Kidney epithelial cell (primary cell): Measurements from ENCODE around the gene KDM6A. TPM values are rescaled to one million over a fixed set of nuclear protein-coding genes. Genes with fewer than 3 reads are reported as not detected.
"Not testable (repeated sequence)": the region's sequence is repeated elsewhere in the genome, so short reads cannot be mapped to it uniquely, and the experiment has no call there.

Experiments
- DNase-seq: peaks from one replicate; pipeline ENCODE4 v3.0.0-alpha.2; 2010; ENCODE audit warnings: low read depth
- H3K27me3 ChIP-seq: 2 replicates; pipeline ENCODE4 v1.6.0; 2011; ENCODE audit warnings: low read length; ENCODE audit not compliant: control insufficient read depth, insufficient read depth
- H3K36me3 ChIP-seq: 2 replicates; pipeline ENCODE4 v1.5.1; 2011; ENCODE audit warnings: low read length; ENCODE audit not compliant: control insufficient read depth, insufficient read depth
- H3K4me3 ChIP-seq: 2 replicates; pipeline ENCODE4 v1.5.1; 2011; ENCODE audit warnings: low read depth, mild to moderate bottlenecking, control low read depth, low read length
- total RNA-seq: library from RNA; depleted of rRNA; stranded (reverse); fragments of >200 nt; gene quantifications from 2 replicates; pipeline ENCODE4 v1.2.3, GENCODE V29; 2015
- TF ChIP-seq, protein P1 (sequence below): IDR thresholded peaks from 2 replicates; pipeline ENCODE4 v1.5.1; 2011; ENCODE audit warnings: mild to moderate bottlenecking, moderate library complexity, low read length, control low read depth, inconsistent platforms; ENCODE audit not compliant: insufficient read depth, poor library complexity, severe bottlenecking

The KDM6A gene
- total RNA-seq = 13.7 and 27.5 TPM in 2 replicates

DNA sequence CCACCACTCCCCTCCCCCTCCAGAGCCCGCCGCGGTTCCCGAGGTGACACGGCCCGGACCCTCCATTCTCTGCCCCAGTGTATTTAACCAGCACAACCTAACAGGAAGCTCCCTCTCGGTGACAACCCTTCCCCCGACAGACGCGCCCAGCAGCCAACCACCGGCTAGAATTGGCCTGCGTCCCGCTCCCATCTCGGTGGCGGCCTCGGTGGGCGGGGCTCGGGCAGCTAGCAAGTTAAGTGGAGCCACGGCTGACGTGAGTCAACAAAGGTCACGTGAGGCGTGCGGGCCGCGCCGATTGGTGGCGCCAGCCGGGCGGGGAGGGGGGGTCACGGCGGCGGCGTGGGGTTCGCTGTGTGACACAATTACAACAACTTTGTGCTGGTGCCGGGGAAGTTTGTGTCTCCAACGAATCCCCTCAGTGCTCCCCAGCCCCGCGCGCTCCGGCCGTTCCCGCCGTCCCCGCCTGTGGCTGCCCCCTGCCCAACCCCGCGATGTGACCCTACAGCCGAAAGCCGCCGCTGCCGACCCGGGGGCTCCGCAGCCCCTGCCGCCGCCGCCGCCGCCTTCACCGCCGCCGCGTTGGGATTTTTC, at the start of gene KDM6A:
Gene KDM6A (plus strand): TSS at position 368 of the 594 bp plus-strand sequence. CDS start 364 bp downstream, outside the sequence.
- H3K36me3 ChIP-seq = no peaks in the 10 kb centered on the region
- TF ChIP-seq, protein P1, sequence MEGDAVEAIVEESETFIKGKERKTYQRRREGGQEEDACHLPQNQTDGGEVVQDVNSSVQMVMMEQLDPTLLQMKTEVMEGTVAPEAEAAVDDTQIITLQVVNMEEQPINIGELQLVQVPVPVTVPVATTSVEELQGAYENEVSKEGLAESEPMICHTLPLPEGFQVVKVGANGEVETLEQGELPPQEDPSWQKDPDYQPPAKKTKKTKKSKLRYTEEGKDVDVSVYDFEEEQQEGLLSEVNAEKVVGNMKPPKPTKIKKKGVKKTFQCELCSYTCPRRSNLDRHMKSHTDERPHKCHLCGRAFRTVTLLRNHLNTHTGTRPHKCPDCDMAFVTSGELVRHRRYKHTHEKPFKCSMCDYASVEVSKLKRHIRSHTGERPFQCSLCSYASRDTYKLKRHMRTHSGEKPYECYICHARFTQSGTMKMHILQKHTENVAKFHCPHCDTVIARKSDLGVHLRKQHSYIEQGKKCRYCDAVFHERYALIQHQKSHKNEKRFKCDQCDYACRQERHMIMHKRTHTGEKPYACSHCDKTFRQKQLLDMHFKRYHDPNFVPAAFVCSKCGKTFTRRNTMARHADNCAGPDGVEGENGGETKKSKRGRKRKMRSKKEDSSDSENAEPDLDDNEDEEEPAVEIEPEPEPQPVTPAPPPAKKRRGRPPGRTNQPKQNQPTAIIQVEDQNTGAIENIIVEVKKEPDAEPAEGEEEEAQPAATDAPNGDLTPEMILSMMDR = no peak
- H3K27me3 ChIP-seq = no peaks in the 10 kb centered on the region
- peak; percentile 89 for DNase-seq
- H3K4me3 ChIP-seq = peak within 1 kb of the TSS; percentile 75

DNA sequence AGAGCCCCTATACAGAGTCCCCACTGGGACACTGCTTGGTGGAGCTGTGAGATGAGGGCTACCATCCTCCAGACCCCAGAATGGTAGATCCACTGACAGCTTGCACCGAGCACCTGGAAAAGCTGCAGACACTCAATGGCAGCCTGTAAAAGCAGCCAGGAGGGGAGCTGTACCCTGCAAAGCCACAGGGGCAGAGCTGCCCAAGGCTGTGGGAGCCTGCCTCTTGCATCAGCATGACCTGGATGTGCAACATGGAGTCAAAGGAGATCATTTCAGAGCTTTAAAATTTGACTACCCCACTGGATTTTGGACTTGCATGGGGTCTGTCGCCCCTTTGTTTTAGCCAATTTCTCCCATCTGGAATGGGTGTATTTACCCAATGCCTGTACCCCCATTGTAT, 49.8 kb upstream of the KDM6A start:
- H3K36me3 ChIP-seq, DNase-seq, H3K27me3 ChIP-seq, H3K4me3 ChIP-seq: not testable (repeated sequence)

DNA sequence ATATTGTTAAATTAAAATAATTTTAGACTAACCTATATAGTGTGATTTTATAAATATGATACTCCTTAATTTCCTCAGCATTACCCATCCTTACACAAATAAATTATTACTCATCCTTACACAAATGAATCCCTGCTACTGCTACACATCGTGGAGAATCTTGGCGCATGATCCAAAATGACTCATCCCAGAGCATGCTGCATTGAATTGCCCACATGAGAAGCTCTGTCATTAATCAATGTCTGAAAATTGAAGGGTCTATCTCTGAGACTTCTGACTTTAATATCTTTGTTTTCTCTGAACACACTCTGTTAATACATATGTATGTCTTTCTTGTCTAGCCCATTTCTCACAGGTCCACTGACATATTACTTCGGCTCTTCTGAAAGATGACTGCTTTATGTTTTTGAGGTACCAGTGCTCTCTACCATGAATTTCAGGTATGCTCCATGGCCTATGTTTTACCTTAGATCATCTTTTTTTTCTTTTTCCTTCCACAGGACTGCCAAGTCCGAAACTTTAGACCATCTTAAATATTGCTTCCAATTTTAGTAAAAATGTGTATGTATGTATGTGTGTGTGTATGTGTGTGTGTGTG, 44.9 kb upstream of the KDM6A start:
- Histone ChIP-seq H3K36me3 (no peaks in the 10 kb centered on the region), H3K4me3 (no peak overlapping the region), H3K27me3 (no peaks in the 10 kb centered on the region)
- DNase-seq = peak; percentile 32
- TF ChIP-seq, protein P1 = no peak

DNA sequence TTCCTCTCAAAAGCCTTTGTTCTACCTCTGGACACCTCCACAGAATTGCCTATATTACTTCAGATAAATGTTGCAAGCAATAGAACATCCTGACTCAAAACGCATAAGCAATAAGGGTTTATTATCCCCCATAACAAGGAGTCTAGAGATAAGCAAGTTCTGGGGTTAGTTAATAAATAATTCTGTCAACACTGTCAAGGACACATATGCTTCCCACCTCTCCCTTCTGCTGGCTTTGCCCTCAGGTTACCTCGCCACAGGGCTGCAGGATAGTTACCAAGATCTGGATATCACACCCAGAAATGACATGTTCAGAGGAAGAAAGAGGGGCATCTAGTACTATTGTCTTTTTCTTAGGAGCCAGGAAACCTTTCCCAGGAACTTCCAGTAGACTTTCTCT, 43.2 kb upstream of the KDM6A start:
- no peaks in the 10 kb centered on the region for H3K36me3 ChIP-seq
- no peak overlapping the region for H3K4me3 ChIP-seq
- DNase-seq = no peak
- no peaks in the 10 kb centered on the region for H3K27me3 ChIP-seq
- TF ChIP-seq, protein P1 = no peak

DNA sequence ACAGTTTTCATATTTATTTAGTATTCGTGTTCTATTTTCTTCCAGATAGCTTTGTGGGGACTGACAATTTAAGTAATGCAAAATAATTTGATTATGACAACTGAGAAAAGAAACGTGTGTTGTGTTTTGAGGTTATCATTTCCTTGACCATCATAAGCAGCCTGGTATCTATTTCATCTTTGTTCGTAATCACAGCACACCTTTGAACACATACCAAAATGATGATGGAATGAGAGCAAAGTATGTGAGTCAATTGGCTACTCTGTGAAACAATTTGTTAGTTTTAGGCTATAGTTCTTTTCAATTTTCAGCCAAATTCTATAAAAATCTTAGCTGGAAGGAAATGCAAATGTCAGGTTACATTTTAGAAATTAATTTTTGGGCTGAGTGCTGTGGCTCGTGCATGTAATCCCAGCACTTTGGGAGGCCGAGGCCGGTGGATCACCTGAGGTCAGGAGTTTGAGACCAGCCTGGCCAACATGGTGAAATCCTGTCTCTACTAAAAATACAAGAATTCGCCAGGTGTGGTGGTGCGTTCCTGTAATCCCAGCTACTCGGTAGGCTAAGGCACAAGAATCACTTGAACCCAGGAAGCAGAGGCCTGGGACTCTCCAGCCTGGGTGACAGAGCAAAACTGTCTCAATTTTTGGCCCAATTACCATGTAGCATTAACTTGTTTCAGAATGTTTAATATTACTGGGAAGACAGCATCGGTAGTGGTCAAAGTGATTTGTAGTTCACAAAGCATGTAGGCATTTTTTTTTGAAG, 30.3 kb upstream of the KDM6A start:
- no peak for DNase-seq
- Histone ChIP-seq H3K4me3 (no peak overlapping the region), H3K27me3 (no peaks in the 10 kb centered on the region), H3K36me3 (no peaks in the 10 kb centered on the region)
- TF ChIP-seq, protein P1 = no peak

DNA sequence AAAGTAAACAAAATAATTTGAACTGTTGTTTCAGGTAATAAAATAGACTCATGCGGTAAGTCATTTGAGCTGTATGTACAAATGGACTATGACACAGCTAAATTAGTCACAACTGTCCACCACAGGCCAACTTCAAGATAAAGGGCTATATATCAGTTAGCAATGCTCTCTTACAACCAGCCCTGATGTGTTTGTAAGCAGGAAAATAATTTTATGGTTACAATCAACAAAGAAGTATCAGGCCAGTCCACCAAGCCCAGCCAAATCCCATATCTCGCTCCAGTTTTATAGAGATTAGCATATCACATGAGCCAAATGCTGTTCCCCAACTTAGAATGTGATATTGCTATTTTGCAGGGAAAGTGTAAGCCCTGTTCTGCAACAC, 29.7 kb upstream of the KDM6A start:
- Histone ChIP-seq H3K36me3 (no peaks in the 10 kb centered on the region), H3K27me3 (no peaks in the 10 kb centered on the region), H3K4me3 (no peak overlapping the region)
- TF ChIP-seq, protein P1 = no peak
- no peak for DNase-seq
